OCI-LY7 (cell line): ENCODE results near the gene NFIA. TPM values are rescaled to one million over a fixed set of nuclear protein-coding genes. Genes with fewer than 3 reads are reported as not detected.

Experiments
- BruUV-seq: library from RNA; stranded (reverse); fragments of 400-500 nt; replicated peaks from 2 replicates; lab custom pipeline; 2021; lab: Mats Ljungman, UMichigan
- CTCF ChIA-PET: fragments of 300-600 bp; sonication (Branson Sonifier 250); formaldehyde crosslinking; loops from one replicate; lab custom pipeline; 2022; ENCODE audit warnings: antibody characterized with exemption; ENCODE audit not compliant: unreplicated experiment; lab: Charles Lee
- POLR2A ChIA-PET: fragments of 300-600 bp; sonication (Branson Sonifier 250); formaldehyde crosslinking; loops from one replicate; lab custom pipeline; 2022; ENCODE audit warnings: antibody characterized with exemption; lab: Charles Lee
- DNase-seq: peaks from one replicate; pipeline ENCODE4 v3.0.0-alpha.2; 2015; ENCODE audit warnings: low spot score
- H2AFZ ChIP-seq: fragments of 200-600 bp; sonication (generic), shearing (Covaris generic); 2 replicates; pipeline ENCODE4 v1.6.1; 2014; ENCODE audit warnings: mild to moderate bottlenecking, antibody characterized with exemption, low read length, moderate library complexity
- H3K27ac ChIP-seq: fragments of 200-600 bp; sonication (generic); 2 replicates; pipeline ENCODE4 v1.5.1; 2014; ENCODE audit warnings: mixed run types, low read depth, mild to moderate bottlenecking, moderate library complexity, low read length, inconsistent platforms; ENCODE audit not compliant: poor library complexity, severe bottlenecking
- H3K36me3 ChIP-seq: fragments of 200-600 bp; sonication (generic); 2 replicates; pipeline ENCODE4 v1.6.1; 2014; ENCODE audit warnings: mild to moderate bottlenecking, antibody characterized with exemption, low read length, moderate library complexity, mixed read lengths; ENCODE audit not compliant: insufficient read depth
- H3K4me1 ChIP-seq: fragments of 200-600 bp; sonication (generic); 2 replicates; pipeline ENCODE4 v1.5.1; 2014; ENCODE audit warnings: mild to moderate bottlenecking, low read length; ENCODE audit not compliant: insufficient read depth, poor library complexity, severe bottlenecking
- H3K4me2 ChIP-seq: fragments of 200-600 bp; sonication (generic); 2 replicates; pipeline ENCODE4 v1.6.1; 2014; ENCODE audit warnings: mild to moderate bottlenecking, low read length
- H3K4me3 ChIP-seq: fragments of 200-600 bp; sonication (generic); 2 replicates; pipeline ENCODE4 v1.5.1; 2014; ENCODE audit warnings: mild to moderate bottlenecking, low read depth, low read length; ENCODE audit not compliant: poor library complexity, severe bottlenecking
- H3K79me2 ChIP-seq: fragments of 200-600 bp; sonication (generic); 2 replicates; pipeline ENCODE4 v1.6.1; 2016; ENCODE audit warnings: low read depth, mild to moderate bottlenecking, low read length, moderate library complexity, mixed read lengths; ENCODE audit not compliant: insufficient read depth
- H3K9me2 ChIP-seq: fragments of 200-600 bp; sonication (generic); 2 replicates; pipeline ENCODE4 v1.6.1; 2016; ENCODE audit warnings: mild to moderate bottlenecking, low read length, mixed read lengths; ENCODE audit not compliant: insufficient read depth
- H3K9me3 ChIP-seq: fragments of 200-600 bp; sonication (generic); 2 replicates; pipeline ENCODE4 v1.6.1; 2014; ENCODE audit warnings: mild to moderate bottlenecking, mixed run types, low read length, mixed read lengths
- H4K20me1 ChIP-seq: fragments of 200-600 bp; sonication (generic); 2 replicates; pipeline ENCODE4 v1.6.1; 2014; ENCODE audit warnings: mild to moderate bottlenecking, antibody characterized with exemption, low read length, moderate library complexity, mixed read lengths; ENCODE audit not compliant: insufficient read depth
- EZH2phosphoT487 ChIP-seq: fragments of 200-600 bp; sonication (generic); IDR thresholded peaks from 2 replicates; pipeline ENCODE4 v1.6.1; 2018; ENCODE audit warnings: low read depth, borderline replicate concordance, mild to moderate bottlenecking, mixed run types, antibody characterized with exemption, low read length, moderate library complexity, mixed read lengths
- intact Hi-C: fragments of 100-400 bp; cut with micrococcal nuclease; formaldehyde crosslinking; loops from one replicate; pipeline ENCODE4 v1.10.0; 2022; ENCODE audit not compliant: unreplicated experiment
- total RNA-seq, 2 experiments: library from RNA; depleted of rRNA in 1 of 2; stranded (reverse); fragments of >200 nt in 1 of 2; shearing (Covaris generic) in 1 of 2; gene quantifications; 2 replicates each; pipeline ENCODE4 v1.2.3, GENCODE V29; 2014 to 2022
- TF ChIP-seq, protein P1 (sequence below): fragments of 200-600 bp; sonication (generic); conservative IDR thresholded peaks from 2 replicates; pipeline ENCODE4 v1.5.1; 2014; ENCODE audit warnings: mild to moderate bottlenecking, antibody characterized with exemption, low read length, moderate library complexity, mixed read lengths

NFIA gene
- total RNA-seq, 2 experiments from 2014 or later: 2.8 to 18.8 TPM

DNA sequence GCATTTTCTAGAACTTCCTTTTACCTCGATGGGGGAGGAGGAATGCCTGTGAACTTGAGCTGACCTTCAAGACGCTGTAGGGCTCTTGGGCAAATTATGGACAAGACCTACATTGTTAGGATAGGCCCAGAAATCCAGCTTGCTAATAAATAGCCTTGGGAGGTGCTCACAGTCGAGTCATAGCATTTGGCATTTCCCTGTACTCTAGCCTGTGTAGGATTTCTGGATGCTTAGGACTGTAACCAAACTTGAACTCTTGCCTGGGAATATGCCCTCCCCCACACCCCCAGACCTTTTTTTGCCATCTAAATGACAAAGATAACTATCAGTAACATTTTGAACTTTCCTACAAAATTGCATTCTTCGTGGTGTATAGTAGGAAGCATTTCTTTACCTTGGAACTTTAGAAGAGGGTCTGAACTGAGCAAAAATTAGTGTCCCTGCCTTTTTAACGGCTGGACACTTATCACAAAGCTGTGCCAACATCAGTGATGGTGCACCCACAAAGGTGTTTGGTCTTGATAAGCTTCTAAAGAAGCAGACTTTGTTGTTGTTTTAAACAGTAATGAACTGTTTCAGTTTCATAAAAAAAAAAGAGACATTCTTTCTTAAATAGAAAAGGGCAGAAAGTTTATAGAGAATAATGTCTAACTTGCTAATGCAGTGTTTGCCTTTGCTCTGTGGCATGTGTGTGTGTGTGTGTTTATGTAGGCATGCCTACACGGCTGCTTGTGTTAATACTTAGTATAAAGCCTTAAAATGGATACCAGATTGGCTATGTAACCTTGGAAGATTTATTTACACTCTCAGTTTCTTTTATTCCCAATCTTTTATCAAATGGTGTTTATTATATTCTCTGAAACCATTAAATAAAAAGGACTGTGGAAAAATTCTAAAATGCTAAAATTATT is 88.2 kb downstream of the NFIA start:
- no TSS peak for BruUV-seq
- Histone ChIP-seq H3K27ac (no peak overlapping the region), H3K9me3 (no peaks in the 10 kb centered on the region), H2AFZ (no peak overlapping the region), H3K9me2 (no peaks in the 10 kb centered on the region), H3K79me2 (no peaks in the 10 kb centered on the region), H3K4me2 (no peak overlapping the region), H3K4me3 (no peak overlapping the region), H3K36me3 (no peaks in the 10 kb centered on the region), H4K20me1 (no peaks in the 10 kb centered on the region), H3K4me1 (no peaks in the 10 kb centered on the region)
- intact Hi-C loops: no loop called here
- DNase-seq: no peak
- CTCF ChIA-PET: no interaction called here
- TF ChIP-seq, protein P1, sequence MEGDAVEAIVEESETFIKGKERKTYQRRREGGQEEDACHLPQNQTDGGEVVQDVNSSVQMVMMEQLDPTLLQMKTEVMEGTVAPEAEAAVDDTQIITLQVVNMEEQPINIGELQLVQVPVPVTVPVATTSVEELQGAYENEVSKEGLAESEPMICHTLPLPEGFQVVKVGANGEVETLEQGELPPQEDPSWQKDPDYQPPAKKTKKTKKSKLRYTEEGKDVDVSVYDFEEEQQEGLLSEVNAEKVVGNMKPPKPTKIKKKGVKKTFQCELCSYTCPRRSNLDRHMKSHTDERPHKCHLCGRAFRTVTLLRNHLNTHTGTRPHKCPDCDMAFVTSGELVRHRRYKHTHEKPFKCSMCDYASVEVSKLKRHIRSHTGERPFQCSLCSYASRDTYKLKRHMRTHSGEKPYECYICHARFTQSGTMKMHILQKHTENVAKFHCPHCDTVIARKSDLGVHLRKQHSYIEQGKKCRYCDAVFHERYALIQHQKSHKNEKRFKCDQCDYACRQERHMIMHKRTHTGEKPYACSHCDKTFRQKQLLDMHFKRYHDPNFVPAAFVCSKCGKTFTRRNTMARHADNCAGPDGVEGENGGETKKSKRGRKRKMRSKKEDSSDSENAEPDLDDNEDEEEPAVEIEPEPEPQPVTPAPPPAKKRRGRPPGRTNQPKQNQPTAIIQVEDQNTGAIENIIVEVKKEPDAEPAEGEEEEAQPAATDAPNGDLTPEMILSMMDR: no peak
- no peak for TF ChIP-seq EZH2phosphoT487
- POLR2A ChIA-PET: interaction anchor here (0.7 kb wide), 1 partner anchor 64 kb away, joined by 3 read pairs; no protein-coding TSS in a partner anchor

DNA sequence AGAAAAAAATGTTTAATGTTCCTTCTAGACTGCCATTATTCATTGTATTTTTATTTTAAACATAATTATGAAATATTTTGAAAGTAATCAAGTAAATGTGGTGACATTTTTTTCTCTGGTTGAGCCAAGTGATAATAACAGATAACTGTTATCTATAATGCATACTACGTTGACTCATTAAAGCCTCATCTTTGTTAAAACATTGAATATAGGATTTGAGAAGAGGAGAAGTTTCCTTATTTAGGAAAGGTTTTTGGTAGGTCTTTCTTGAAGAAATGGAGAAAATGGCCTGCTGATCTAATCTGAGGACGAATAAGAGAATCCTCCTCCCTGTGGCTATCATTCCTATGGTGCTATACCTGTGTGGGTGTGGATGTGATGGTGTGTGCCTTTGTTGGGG is 89.0 kb downstream of the NFIA start:
- no peaks in the 10 kb centered on the region for H4K20me1 ChIP-seq
- H3K4me3 ChIP-seq: no peak overlapping the region
- no peaks in the 10 kb centered on the region for H3K9me2 ChIP-seq
- no peak overlapping the region for H2AFZ ChIP-seq
- no peak overlapping the region for H3K4me2 ChIP-seq
- H3K27ac ChIP-seq: no peak overlapping the region
- no peaks in the 10 kb centered on the region for H3K79me2 ChIP-seq
- DNase-seq: no peak
- intact Hi-C loops: no loop called here
- TF ChIP-seq, protein P1: no peak
- TF ChIP-seq EZH2phosphoT487: no peak
- POLR2A ChIA-PET: no interaction called here
- CTCF ChIA-PET: no interaction called here
- H3K9me3 ChIP-seq: no peaks in the 10 kb centered on the region
- no peaks in the 10 kb centered on the region for H3K36me3 ChIP-seq
- BruUV-seq: no TSS peak
- no peaks in the 10 kb centered on the region for H3K4me1 ChIP-seq

- H3K36me3 ChIP-seq: no peaks in the 10 kb centered on the region
- CTCF ChIA-PET: no interaction called here
- BruUV-seq: no TSS peak
These were observed 89.6 kb downstream of the NFIA start for GRCh38 chr1:61171974-61172373.

More at GRCh38 chr1:61171974-61172373, 89.6 kb downstream of the NFIA start:
- POLR2A ChIA-PET: no interaction called here
- intact Hi-C loops: no loop called here
- H3K79me2 ChIP-seq: no peaks in the 10 kb centered on the region
- no peak overlapping the region for H3K27ac ChIP-seq
- H3K4me3 ChIP-seq: no peak overlapping the region
- no peak for DNase-seq
- TF ChIP-seq, protein P1: no peak
- no peaks in the 10 kb centered on the region for H3K9me3 ChIP-seq
- H3K4me2 ChIP-seq: no peak overlapping the region
- H3K9me2 ChIP-seq: no peaks in the 10 kb centered on the region
- no peaks in the 10 kb centered on the region for H4K20me1 ChIP-seq
- no peak overlapping the region for H2AFZ ChIP-seq
- H3K4me1 ChIP-seq: no peaks in the 10 kb centered on the region
